HG02885 (cell line): Measurements from ENCODE around the gene RNASEH2C.
"Not testable (repeated sequence)": the region's sequence is repeated elsewhere in the genome, so short reads cannot be mapped to it uniquely, and the experiment has no call there.

Experiments
- ATAC-seq: cut with Tn5 transposase; IDR thresholded peaks from one replicate; pipeline ENCODE4 v1.9.1; 2021; ENCODE audit warnings: mild to moderate bottlenecking; ENCODE audit not compliant: unreplicated experiment, poor library complexity

The RNASEH2C gene

GRCh38 chr11:65720211-65720934 is at the start of gene RNASEH2C:
Gene RNASEH2C, minus strand, starts transcription at chr11:65720798. Its CDS starts 40 bp downstream, at chr11:65720758.
- peak; percentile 82 for ATAC-seq

- not testable (repeated sequence) for ATAC-seq
Observed at GRCh38 chr11:65767806-65768205, 47.2 kb upstream of the RNASEH2C start.

GRCh38 chr11:65767406-65767805 is 46.8 kb upstream of the RNASEH2C start:
- ATAC-seq = no peak

- ATAC-seq = no peak
Observed at GRCh38 chr11:65766535-65766934, 45.9 kb upstream of the RNASEH2C start.

GRCh38 chr11:65764434-65764833 is 43.8 kb upstream of the RNASEH2C start:
- no peak for ATAC-seq

- not testable (repeated sequence) for ATAC-seq
Observed at GRCh38 chr11:65762816-65763215, 42.2 kb upstream of the RNASEH2C start.

GRCh38 chr11:65762169-65762568 is 41.6 kb upstream of the RNASEH2C start:
- not testable (repeated sequence) for ATAC-seq

- ATAC-seq = no peak
Observed at GRCh38 chr11:65745049-65745448, 24.5 kb upstream of the RNASEH2C start.

- ATAC-seq = no peak
Observed at GRCh38 chr11:65744699-65745042, 24.1 kb upstream of the RNASEH2C start.

- no peak for ATAC-seq
Observed at GRCh38 chr11:65744026-65744698, 23.6 kb upstream of the RNASEH2C start.

- no peak for ATAC-seq
Observed at GRCh38 chr11:65743681-65744025, 23.1 kb upstream of the RNASEH2C start.

- no peak for ATAC-seq
Observed at GRCh38 chr11:65742353-65742752, 21.8 kb upstream of the RNASEH2C start.

- ATAC-seq = no peak
Observed at GRCh38 chr11:65741185-65741584, 20.6 kb upstream of the RNASEH2C start.

- no peak for ATAC-seq
Observed at GRCh38 chr11:65739022-65739421, 18.4 kb upstream of the RNASEH2C start.

GRCh38 chr11:65736810-65737209 is 16.2 kb upstream of the RNASEH2C start:
- ATAC-seq = no peak

GRCh38 chr11:65735111-65735510 is 14.5 kb upstream of the RNASEH2C start:
- ATAC-seq = not testable (repeated sequence)

- no peak for ATAC-seq
Observed at GRCh38 chr11:65730461-65730860, 9.9 kb upstream of the RNASEH2C start.

GRCh38 chr11:65727865-65728264 is 7.3 kb upstream of the RNASEH2C start:
- ATAC-seq = no peak

GRCh38 chr11:65726660-65727059 is 6.1 kb upstream of the RNASEH2C start:
- ATAC-seq = no peak

GRCh38 chr11:65722261-65722660 is 1.7 kb upstream of the RNASEH2C start:
- no peak for ATAC-seq

GRCh38 chr11:65719871-65720210 is 757 bp downstream of the RNASEH2C start:
- peak; percentile 8 for ATAC-seq

- ATAC-seq = no peak
Observed at GRCh38 chr11:65718964-65719492, 1.6 kb downstream of the RNASEH2C start.
